A673 (cell line): ENCODE results near the gene SIM2. TPM values are rescaled to one million over a fixed set of nuclear protein-coding genes. Genes with fewer than 3 reads are reported as not detected.
"Not testable (repeated sequence)": the region's sequence is repeated elsewhere in the genome, so short reads cannot be mapped to it uniquely, and the experiment has no call there.

Experiments
- BruUV-seq: library from RNA; stranded (reverse); fragments of 400-500 nt; replicated peaks from 2 replicates; lab custom pipeline; 2021; lab: Mats Ljungman, UMichigan
- CTCF ChIA-PET: fragments of 300-600 bp; sonication (Branson Sonifier 250); formaldehyde crosslinking; loops from one replicate; lab custom pipeline; 2022; ENCODE audit warnings: antibody characterized with exemption; lab: Charles Lee
- POLR2A ChIA-PET: fragments of 300-600 bp; sonication (Branson Sonifier 250); formaldehyde crosslinking; loops from one replicate; lab custom pipeline; 2022; ENCODE audit warnings: antibody characterized with exemption; ENCODE audit not compliant: low non-redundant PET; lab: Charles Lee
- DNase-seq: peaks from one replicate; pipeline ENCODE4 v3.0.0-alpha.2; 2015; ENCODE audit warnings: low spot score
- H3K27ac ChIP-seq: fragments of 200-600 bp; sonication (generic); 2 replicates; pipeline ENCODE4 v1.5.1; 2016; ENCODE audit warnings: mixed run types, low read depth, mild to moderate bottlenecking, mixed read lengths, antibody characterized with exemption, low read length; ENCODE audit not compliant: poor library complexity, severe bottlenecking
- H3K27me3 ChIP-seq: fragments of 200-600 bp; sonication (generic); replicated peaks from 2 replicates; pipeline ENCODE4 v1.6.1; 2017; ENCODE audit warnings: mixed run types, low read depth, mild to moderate bottlenecking, mixed read lengths, antibody characterized with exemption, low read length; ENCODE audit not compliant: insufficient read depth, poor library complexity
- H3K36me3 ChIP-seq: fragments of 200-600 bp; sonication (generic); 2 replicates; pipeline ENCODE4 v1.6.1; 2016; ENCODE audit warnings: mixed run types, mild to moderate bottlenecking, mixed read lengths, antibody characterized with exemption, low read length; ENCODE audit not compliant: insufficient read depth, poor library complexity, severe bottlenecking
- H3K4me1 ChIP-seq: fragments of 200-600 bp; sonication (generic); 2 replicates; pipeline ENCODE4 v1.6.1; 2017; ENCODE audit warnings: mixed run types, mild to moderate bottlenecking, mixed read lengths, antibody characterized with exemption, low read length; ENCODE audit not compliant: insufficient read depth, poor library complexity, severe bottlenecking
- H3K4me3 ChIP-seq: fragments of 200-600 bp; sonication (generic); 2 replicates; pipeline ENCODE4 v1.5.1; 2016; ENCODE audit warnings: low read depth, mixed run types, mild to moderate bottlenecking, mixed read lengths, low read length; ENCODE audit not compliant: poor library complexity, severe bottlenecking
- H3K9me3 ChIP-seq: fragments of 200-600 bp; sonication (generic); 2 replicates; pipeline ENCODE4 v1.6.1; 2016; ENCODE audit warnings: mixed run types, low read depth, mild to moderate bottlenecking, mixed read lengths, antibody characterized with exemption, low read length; ENCODE audit not compliant: poor library complexity, severe bottlenecking
- CTCF ChIP-seq: fragments of 300-800, 200-600 bp; sonication (generic); conservative IDR thresholded peaks from 2 replicates; pipeline ENCODE4 v1.5.1; 2017; ENCODE audit warnings: low read depth, mild to moderate bottlenecking, antibody characterized with exemption, low read length, moderate library complexity, mixed read lengths
- EZH2 ChIP-seq: fragments of 200-600 bp; sonication (generic); IDR thresholded peaks from 2 replicates; pipeline ENCODE4 v1.6.1; 2017; ENCODE audit warnings: borderline replicate concordance, low read depth, mild to moderate bottlenecking, mixed read lengths, antibody characterized with exemption, low read length; ENCODE audit not compliant: poor library complexity, severe bottlenecking
- intact Hi-C: fragments of 100-400 bp; cut with micrococcal nuclease; formaldehyde crosslinking; loops from one replicate; pipeline ENCODE4 v1.10.0; 2022; ENCODE audit not compliant: unreplicated experiment
- total RNA-seq: library from RNA; stranded (reverse); gene quantifications from 2 replicates; pipeline ENCODE4 v1.2.3, GENCODE V29; 2021

The SIM2 gene
- total RNA-seq, 1 experiment from 2014 or later = 42.7 TPM

DNA sequence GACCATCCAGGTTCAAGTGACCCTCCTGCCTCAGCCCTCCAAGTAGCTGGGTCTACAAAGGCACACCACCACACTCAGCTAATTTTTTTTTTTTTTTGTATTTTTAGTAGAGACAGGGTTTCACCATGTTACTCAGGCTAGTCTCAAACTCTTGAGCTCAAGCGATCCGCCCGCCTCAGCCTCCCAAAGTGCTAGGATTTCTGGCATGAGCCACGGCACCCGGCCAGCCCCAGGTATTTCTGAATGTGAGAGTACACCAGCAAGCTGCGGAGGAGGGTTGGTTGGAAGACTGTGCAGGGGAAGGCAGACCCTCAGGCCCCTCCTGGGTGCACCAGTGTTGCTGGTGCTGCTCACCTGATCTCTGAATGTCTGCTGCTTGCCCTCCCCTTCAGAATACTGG is 33.1 kb upstream of the SIM2 start:
- intact Hi-C loops = no loop called here
- no peak overlapping the region for H3K4me3 ChIP-seq
- peaks cover 43% of the 10 kb centered on the region for H3K4me1 ChIP-seq
- ChIA-PET CTCF (no interaction called here), POLR2A (no interaction called here)
- no TSS peak for BruUV-seq
- no peak overlapping the region for H3K27ac ChIP-seq
- H3K27me3 ChIP-seq = no peaks in the 10 kb centered on the region
- H3K36me3 ChIP-seq = no peaks in the 10 kb centered on the region
- no peak for TF ChIP-seq CTCF
- TF ChIP-seq EZH2 = no peak
- no peaks in the 10 kb centered on the region for H3K9me3 ChIP-seq
- DNase-seq = no peak

DNA sequence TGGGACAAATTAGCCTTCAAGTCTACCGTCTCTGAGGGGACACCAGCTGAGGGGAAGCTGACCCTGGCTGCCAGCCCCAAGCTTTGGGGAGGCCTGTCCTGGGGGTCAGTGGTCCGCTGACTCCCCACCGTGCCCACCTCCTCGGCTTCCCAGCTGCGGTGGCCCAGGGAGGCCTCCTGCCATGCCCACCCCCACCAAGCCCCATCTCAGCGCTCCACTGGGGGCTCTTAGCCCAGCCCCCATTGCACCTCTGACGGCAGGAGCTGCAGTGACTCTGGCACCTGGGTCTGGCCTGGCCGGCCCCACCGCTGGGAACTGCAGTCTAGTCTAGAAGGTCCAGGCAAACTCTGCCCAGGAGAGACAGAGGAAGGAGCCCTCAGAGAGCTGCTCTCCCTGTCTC is 30.2 kb upstream of the SIM2 start:
- no peak for DNase-seq
- no peak for TF ChIP-seq CTCF
- TF ChIP-seq EZH2 = no peak
- H3K27me3 ChIP-seq = no peaks in the 10 kb centered on the region
- peaks cover 24% of the 10 kb centered on the region for H3K4me1 ChIP-seq
- BruUV-seq = no TSS peak
- H3K27ac ChIP-seq = no peak overlapping the region
- CTCF ChIA-PET = no interaction called here
- intact Hi-C loops = no loop called here
- POLR2A ChIA-PET = interaction anchor here (1.2 kb wide), 1 partner anchor 28 kb away, joined by 3 read pairs; no protein-coding TSS in a partner anchor
- no peak overlapping the region for H3K4me3 ChIP-seq
- no peaks in the 10 kb centered on the region for H3K36me3 ChIP-seq
- no peaks in the 10 kb centered on the region for H3K9me3 ChIP-seq

DNA sequence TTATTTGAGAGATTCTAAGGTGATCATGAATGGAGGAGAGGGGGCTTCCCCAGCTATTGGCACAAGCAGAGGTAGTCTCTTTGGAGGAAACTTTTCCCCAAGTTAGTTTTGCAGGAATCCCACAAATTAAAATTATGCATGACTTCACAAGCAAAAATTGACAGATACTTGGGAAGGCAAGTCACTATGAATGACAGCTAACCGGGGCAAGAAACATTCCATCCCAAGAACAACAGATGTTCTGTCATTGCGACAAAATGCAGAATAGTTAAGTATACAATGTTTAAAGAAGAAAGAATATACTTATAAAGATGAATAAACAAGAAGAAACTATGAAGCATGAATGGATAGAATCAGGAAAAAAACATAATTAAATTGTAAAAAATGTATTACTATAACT is 27.1 kb upstream of the SIM2 start:
- intact Hi-C loops = no loop called here
- ChIA-PET POLR2A (no interaction called here), CTCF (no interaction called here)
- Histone ChIP-seq H3K27ac (no peak overlapping the region), H3K27me3 (no peaks in the 10 kb centered on the region), H3K36me3 (no peaks in the 10 kb centered on the region), H3K9me3 (no peaks in the 10 kb centered on the region), H3K4me1 (peaks cover 23% of the 10 kb centered on the region), H3K4me3 (no peak overlapping the region)
- TF ChIP-seq EZH2 = no peak
- no peak for TF ChIP-seq CTCF
- no TSS peak for BruUV-seq
- DNase-seq = no peak

DNA sequence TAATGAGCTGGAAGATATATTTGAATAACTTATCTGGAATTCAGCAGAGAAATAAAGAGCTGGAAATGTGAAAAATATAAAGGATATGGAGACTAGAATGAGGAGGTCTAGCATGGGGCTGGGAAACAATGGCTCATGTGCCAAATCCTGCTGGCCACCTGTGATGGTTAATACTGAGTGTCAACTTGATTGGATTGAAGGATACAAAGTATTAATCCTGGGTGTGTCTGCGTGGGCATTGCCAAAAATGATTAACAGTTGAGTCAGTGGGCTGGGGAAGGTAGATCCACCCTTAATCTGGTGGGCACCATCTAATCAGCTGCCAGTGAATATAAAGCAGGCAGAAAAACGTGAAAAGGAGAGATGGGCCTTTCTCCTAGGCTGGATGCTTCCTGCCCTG is 26.6 kb upstream of the SIM2 start:
- H3K4me3 ChIP-seq, CTCF ChIA-PET, H3K27ac ChIP-seq, intact Hi-C loops, H3K27me3 ChIP-seq, BruUV-seq, H3K36me3 ChIP-seq, H3K9me3 ChIP-seq, POLR2A ChIA-PET, DNase-seq: not testable (repeated sequence)
- H3K4me1 ChIP-seq = peaks cover 23% of the 10 kb centered on the region
